ENCODE data around the gene ALDH4A1.
"Not testable (repeated sequence)": the region's sequence is repeated elsewhere in the genome, so short reads cannot be mapped to it uniquely, and the experiment has no call there.

Gene ALDH4A1

DNA sequence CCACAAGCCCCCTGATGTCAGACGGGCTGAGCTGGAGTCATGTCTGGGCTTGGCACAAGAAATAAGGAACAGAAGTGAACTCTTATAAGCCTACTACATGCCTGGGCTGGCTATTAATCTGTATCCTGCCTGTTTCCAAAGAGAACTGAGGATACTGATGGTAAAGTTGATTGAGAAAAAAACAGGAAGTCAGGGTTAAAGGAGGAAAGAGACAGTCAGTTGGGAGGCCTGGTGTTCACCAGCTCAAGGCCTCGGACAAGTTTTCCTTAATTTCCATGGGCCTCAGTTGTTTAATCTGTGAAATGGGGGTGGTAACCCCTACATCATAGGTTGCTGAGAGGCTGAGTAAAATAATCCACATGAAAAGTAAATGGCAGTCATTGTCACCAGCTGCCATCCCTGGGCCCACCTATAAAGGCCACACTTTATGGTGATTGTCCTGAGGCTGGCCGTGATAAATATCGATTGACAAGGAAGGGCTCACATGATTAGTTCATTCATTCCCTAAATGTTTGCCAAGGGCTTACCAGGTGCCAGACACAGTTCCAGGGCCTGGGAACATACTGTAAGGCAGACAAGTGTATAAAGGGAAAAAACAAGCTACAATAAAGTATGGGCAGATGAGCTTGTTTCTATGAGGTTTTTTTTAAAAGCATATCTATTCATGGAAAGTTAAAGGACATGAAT is 2.8 kb downstream of the ALDH4A1 start:
- Mint-ChIP-seq H3K27me3 (no peaks in the 10 kb centered on the region), H3K4me1 (peaks cover 35% of the 10 kb centered on the region), H3K36me3 (no peaks in the 10 kb centered on the region), H3K9me3 (no peaks in the 10 kb centered on the region), H3K27ac (no peak overlapping the region), H3K4me3 (no peak overlapping the region)

DNA sequence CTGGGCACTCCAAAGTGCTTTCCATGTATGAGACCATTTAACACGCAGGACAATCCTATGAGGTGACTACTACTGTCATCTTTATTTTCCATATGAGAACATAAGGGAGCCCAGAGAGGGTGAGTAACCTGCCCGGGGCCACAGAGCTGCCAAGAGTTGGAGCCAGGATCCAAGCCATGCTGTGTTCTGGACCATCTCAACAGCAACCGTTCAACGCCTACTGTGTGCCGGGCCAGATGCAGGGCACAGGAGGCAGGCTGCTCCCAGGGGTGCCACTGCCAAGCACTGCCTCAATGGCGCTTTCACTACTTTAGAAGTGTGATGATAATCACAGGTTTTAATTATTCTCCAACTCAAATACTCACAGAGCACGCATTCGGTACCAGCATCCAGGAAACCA is 3.8 kb downstream of the ALDH4A1 start:
- H3K4me1 Mint-ChIP-seq, result peaks cover 29% of the 10 kb centered on the region

DNA sequence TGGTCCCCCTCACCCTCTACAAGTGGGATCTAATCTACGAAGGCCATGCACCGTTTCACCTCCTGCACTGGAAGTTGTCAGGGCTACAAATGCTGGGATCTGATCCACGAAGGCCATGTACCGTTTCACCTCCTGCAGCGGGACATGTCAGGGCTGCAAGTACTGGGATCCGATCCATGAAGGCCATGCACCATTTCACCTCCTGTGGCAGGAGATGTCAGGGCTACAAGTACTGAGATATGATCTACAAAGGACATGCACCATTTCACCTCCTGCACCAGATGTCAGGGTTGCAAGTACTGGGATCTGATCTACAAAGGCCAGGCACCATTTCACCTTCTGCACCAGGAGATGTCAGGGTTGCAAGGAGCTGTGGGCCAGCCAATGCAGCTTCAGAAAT is 7.0 kb downstream of the ALDH4A1 start:
- Mint-ChIP-seq H3K4me1 (peaks cover 11% of the 10 kb centered on the region), H3K36me3 (no peaks in the 10 kb centered on the region), H3K27me3 (no peaks in the 10 kb centered on the region), H3K9me3 (no peaks in the 10 kb centered on the region), H3K27ac (no peak overlapping the region), H3K4me3 (no peak overlapping the region)

More for the DNA sequence above, 3.8 kb downstream of the ALDH4A1 start:
- no peaks in the 10 kb centered on the region for H3K36me3 Mint-ChIP-seq
- no peaks in the 10 kb centered on the region for H3K27me3 Mint-ChIP-seq
- no peak overlapping the region for H3K4me3 Mint-ChIP-seq
- H3K9me3 Mint-ChIP-seq, result no peaks in the 10 kb centered on the region
- H3K27ac Mint-ChIP-seq, result no peak overlapping the region

DNA sequence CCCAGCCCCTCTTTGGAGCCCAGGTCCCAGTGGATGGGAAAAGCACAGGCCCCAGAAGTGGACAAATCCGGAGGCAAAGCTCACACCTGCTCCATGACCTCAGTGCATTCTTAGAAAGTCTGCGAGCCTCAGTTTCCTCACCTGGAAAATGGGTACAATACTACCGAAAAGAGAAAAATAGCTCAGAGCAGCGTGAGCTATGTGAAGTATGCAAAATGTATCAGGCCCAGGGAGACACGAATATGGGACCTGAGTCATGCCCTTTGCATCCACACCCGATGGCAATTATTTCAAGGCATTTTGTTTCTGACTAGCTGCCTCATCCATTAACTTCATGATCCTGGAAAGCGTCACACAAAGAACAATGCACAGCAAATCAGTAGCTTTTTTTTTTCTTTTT is 9.2 kb downstream of the ALDH4A1 start:
- Mint-ChIP-seq H3K27me3 (no peaks in the 10 kb centered on the region), H3K27ac (no peak overlapping the region), H3K4me3 (no peak overlapping the region), H3K36me3 (no peaks in the 10 kb centered on the region), H3K9me3 (no peaks in the 10 kb centered on the region), H3K4me1 (no peaks in the 10 kb centered on the region)

DNA sequence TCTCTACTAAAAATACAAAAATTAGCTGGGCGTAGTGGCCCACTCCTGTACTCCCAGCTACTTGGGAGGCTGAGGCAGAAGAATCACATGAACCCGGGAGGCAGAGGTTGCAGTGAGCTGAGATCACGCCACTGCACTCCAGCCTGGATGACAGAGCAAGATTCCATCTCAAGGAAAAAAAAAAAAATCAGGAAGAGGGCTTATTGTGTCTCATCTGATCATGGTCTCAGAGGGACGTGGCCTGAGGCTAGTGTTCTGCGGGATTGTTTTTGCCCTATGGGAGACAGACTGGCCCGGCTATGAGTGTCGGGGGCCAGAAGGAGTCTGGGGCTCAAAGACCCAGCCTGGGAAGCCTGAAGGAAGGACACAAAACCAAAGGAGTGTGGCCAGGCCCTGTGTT is 10.5 kb downstream of the ALDH4A1 start:
- H3K9me3 Mint-ChIP-seq, H3K36me3 Mint-ChIP-seq, H3K4me1 Mint-ChIP-seq, H3K27me3 Mint-ChIP-seq, H3K27ac Mint-ChIP-seq, H3K4me3 Mint-ChIP-seq: not testable (repeated sequence)

DNA sequence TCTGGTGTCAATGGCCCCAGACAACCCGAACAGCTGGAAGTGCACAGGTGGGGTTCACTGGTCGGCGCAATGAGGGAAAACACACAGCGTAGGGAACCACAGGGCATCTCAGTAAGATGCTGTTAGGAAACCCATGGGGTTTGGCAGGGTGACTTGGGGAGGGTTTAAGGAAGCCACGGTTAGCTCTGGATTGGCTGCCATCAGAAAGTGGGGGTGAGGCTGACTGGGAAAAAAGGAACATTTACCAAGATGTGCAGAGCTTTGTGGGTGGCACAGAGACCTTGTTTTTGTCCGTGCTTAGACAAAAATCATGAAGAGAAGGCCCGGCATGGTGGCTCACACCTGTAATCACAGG is 11.0 kb downstream of the ALDH4A1 start:
- Mint-ChIP-seq H3K27ac (no peak overlapping the region), H3K27me3 (no peaks in the 10 kb centered on the region), H3K9me3 (no peaks in the 10 kb centered on the region), H3K4me1 (no peaks in the 10 kb centered on the region), H3K36me3 (no peaks in the 10 kb centered on the region), H3K4me3 (no peak overlapping the region)

DNA sequence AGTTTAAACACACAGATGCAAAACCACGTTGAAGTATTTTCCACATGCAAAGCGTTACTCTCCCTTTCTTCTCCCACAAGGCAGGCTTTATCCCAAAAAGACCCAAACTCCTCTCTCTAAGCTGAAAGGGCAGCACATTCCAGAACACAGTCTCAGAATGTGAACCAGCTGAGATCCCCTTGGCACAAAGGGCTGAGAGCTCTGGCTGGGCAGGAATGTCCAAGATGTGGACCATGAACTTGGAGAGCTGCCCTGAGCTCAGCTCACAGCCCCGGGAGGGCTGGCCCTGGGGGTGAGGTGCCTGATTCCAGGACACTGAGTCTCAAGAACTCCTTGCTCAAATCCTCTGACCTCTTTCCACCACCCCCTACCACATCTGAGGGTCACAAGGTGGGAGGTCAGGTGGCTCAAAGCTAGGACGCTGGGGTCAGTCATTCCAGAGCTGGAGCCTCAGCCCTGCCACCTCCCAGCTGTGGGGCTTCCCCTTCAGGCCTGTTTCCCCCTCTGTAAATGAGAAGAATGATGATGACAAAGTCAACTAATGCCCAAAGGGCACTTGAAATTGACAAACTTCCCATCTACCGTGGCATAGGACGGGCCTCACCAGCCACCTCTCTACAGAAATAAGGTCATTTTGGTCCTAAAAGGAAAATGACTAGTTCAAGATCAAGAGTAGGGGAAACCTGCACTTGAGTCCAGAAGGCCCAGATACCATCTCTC is 11.5 kb downstream of the ALDH4A1 start:
- H3K4me3 Mint-ChIP-seq, result no peak overlapping the region
- no peaks in the 10 kb centered on the region for H3K27me3 Mint-ChIP-seq
- no peaks in the 10 kb centered on the region for H3K36me3 Mint-ChIP-seq
- no peaks in the 10 kb centered on the region for H3K4me1 Mint-ChIP-seq
- no peaks in the 10 kb centered on the region for H3K9me3 Mint-ChIP-seq
- no peak overlapping the region for H3K27ac Mint-ChIP-seq

DNA sequence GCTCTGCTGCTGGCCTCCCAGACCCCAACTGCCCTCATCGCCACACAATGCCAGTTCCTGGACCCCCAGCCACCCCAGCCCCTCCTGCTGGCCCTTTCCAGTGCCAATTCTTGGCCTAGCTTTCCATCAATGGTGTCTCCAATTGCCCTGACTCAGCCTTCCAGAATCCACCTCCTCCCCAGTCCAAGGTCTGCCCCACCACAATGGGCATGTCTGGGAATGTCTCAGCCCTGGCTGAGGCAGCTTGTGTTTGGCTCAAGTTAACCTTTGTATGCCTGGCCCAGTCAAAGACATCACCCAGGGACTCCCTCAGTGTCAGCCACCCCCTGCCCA is 16.4 kb downstream of the ALDH4A1 start:
- no peaks in the 10 kb centered on the region for H3K4me1 Mint-ChIP-seq
- H3K27ac Mint-ChIP-seq, result no peak overlapping the region
- H3K4me3 Mint-ChIP-seq, result no peak overlapping the region
- no peaks in the 10 kb centered on the region for H3K27me3 Mint-ChIP-seq
- no peaks in the 10 kb centered on the region for H3K36me3 Mint-ChIP-seq
- no peaks in the 10 kb centered on the region for H3K9me3 Mint-ChIP-seq

DNA sequence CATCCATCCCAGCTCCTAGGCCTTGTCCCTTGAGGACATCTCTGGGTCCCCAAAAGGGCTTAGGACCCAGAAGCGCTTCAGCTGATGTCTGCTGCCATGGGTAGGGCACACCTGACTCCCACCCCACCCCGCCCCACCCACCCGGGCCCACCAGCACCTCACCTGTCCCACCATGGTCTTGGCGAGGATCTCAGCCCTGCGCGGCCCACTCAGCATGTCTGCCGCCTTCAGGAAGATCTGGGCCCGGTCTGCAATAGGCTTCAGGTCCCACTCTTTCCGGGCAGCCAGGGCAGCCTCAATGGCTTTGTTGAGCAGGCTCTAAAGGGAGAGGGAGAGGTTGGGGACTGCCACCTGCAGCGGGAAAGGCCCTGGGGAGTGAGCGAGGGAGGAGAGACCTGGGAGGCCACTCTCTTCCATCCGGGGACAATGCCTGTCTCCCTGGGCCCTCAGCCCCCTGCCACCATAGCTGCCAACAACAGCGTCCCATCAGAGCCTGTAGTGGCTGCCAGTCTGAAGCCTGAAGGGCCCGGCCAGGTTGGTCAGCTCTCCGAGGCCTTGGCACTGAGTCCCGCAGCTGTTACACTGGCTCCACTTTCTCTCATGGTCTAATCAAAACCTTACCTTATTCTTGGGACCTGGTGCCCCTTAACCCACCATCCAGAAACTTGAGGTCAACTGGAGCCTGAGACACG is 16.9 kb downstream of the ALDH4A1 start:
- H3K36me3 Mint-ChIP-seq, result no peaks in the 10 kb centered on the region
- H3K4me1 Mint-ChIP-seq, result no peaks in the 10 kb centered on the region
- H3K9me3 Mint-ChIP-seq, result no peaks in the 10 kb centered on the region
- no peak overlapping the region for H3K27ac Mint-ChIP-seq
- no peaks in the 10 kb centered on the region for H3K27me3 Mint-ChIP-seq
- no peak overlapping the region for H3K4me3 Mint-ChIP-seq

DNA sequence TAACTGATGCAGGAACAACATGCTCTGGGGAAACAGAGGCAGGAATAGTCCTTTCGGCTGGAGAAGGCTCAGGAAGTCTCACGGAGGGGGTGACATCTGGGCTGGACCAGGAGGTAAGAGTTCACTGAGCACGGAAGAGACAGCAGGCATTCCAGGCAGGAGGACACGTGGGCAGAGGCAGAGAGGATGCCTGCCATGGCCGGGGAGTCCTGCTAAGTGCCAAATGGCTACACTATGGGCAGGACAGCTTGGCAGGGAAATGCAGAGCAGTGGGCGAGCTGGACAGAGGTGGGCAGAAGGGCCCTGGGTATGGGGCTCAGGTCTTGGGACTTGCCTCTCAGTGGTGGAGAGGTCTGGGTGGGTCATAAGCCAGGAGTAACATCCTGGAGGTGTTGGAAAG is 17.6 kb downstream of the ALDH4A1 start:
- Mint-ChIP-seq H3K27ac (no peak overlapping the region), H3K4me1 (no peaks in the 10 kb centered on the region), H3K4me3 (no peak overlapping the region), H3K27me3 (no peaks in the 10 kb centered on the region), H3K9me3 (no peaks in the 10 kb centered on the region), H3K36me3 (no peaks in the 10 kb centered on the region)

DNA sequence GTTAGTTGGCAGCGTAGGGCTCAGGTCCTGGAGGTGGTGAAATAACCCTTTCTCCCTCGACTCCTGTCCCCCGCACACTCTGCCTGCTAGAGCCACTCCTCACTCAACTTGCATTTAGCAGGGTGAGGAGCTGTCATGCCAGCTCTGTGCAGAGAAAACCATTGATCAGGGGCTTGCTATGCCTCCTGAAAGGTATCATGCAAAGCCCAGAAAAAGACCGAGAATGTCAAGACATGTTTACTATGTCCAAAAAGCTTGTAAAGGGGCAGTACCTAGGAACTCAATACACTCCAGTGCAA is 18.0 kb downstream of the ALDH4A1 start:
- H3K9me3 Mint-ChIP-seq, result no peaks in the 10 kb centered on the region
- H3K4me1 Mint-ChIP-seq, result no peaks in the 10 kb centered on the region
- no peaks in the 10 kb centered on the region for H3K27me3 Mint-ChIP-seq
- no peak overlapping the region for H3K4me3 Mint-ChIP-seq
- no peaks in the 10 kb centered on the region for H3K36me3 Mint-ChIP-seq
- H3K27ac Mint-ChIP-seq, result no peak overlapping the region

DNA sequence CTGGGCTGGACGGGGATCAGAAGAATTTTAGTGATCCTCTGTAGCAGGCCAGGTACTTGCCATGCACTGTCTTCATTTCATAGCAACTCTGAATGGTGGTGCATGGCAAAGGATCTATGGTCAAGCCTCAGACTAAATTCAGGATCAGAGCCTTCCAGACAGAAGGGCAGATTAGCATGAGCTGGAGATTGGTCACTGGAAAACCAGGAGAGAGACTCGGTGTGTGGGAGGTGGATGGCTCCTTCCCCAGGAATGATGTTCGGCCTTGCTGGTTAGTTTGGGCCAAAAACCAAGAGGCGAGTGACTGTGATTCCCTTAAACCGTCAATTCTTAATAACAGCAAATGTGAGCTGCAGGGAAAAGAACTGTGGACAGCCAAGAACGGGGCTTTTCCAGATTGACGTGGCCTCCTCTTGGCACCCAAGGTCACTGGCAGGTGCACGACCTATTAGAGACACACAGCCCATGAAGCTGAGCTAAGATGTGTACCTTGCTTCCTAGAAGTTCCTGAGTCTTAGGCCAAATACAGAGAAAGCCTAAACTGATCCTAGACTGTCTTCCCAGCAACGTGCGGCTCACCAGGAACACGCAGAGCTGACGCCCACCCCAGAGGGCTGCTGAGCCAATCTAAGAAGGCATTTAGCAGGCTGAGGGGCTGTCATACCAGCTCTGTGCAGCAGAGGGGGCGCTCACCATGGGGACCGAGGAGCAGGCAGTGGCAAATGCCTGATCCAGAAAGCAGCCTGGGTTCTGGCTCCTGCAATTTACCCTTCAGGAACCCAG is 18.5 kb downstream of the ALDH4A1 start:
- Mint-ChIP-seq H3K27ac (no peak overlapping the region), H3K27me3 (no peaks in the 10 kb centered on the region), H3K9me3 (no peaks in the 10 kb centered on the region), H3K4me3 (no peak overlapping the region), H3K4me1 (no peaks in the 10 kb centered on the region), H3K36me3 (no peaks in the 10 kb centered on the region)

DNA sequence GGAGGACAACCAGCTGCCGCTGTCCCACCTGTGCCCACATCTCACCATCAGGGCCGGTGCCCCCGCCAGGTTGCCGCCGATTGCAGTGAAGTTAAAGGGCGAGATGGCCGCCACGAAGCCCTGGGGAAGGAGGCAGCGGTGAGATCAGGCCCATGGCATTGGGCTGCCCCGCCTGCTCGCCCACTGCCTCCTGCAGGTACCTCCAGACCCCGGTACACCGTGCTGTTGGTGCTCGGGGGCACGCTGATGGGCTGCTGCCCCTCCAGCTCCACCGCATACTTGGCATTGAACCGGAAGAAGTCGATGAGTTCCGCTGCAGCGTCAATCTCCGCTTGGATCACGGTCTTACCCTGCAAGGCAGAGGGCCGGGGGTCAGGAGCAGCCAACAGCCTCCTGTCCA is 19.3 kb downstream of the ALDH4A1 start:
- H3K4me1 Mint-ChIP-seq, result no peaks in the 10 kb centered on the region
- no peaks in the 10 kb centered on the region for H3K9me3 Mint-ChIP-seq
- H3K27me3 Mint-ChIP-seq, result no peaks in the 10 kb centered on the region
- H3K36me3 Mint-ChIP-seq, result no peaks in the 10 kb centered on the region
- no peak overlapping the region for H3K27ac Mint-ChIP-seq
- no peak overlapping the region for H3K4me3 Mint-ChIP-seq

DNA sequence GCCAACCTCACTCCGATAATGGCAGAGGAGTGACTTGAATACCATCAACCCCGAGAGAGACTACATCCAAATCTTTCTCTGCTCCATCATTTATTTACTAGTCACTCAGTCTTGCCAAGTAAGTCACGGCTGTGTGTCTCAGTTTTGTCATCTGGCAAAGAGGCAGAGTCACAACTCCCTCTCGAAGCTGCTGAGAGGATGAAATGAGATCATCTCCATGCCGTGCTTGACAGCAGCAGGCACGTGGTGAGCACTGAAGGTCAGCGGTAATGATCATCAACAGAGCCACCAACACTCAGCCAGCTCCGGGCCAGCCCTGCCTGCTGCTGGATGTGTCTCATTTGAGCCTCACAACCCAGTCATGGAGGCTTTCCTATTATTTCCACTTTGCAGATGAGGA is 19.9 kb downstream of the ALDH4A1 start:
- Mint-ChIP-seq H3K9me3 (no peaks in the 10 kb centered on the region), H3K36me3 (no peaks in the 10 kb centered on the region), H3K4me1 (no peaks in the 10 kb centered on the region), H3K4me3 (no peak overlapping the region), H3K27ac (no peak overlapping the region), H3K27me3 (no peaks in the 10 kb centered on the region)

DNA sequence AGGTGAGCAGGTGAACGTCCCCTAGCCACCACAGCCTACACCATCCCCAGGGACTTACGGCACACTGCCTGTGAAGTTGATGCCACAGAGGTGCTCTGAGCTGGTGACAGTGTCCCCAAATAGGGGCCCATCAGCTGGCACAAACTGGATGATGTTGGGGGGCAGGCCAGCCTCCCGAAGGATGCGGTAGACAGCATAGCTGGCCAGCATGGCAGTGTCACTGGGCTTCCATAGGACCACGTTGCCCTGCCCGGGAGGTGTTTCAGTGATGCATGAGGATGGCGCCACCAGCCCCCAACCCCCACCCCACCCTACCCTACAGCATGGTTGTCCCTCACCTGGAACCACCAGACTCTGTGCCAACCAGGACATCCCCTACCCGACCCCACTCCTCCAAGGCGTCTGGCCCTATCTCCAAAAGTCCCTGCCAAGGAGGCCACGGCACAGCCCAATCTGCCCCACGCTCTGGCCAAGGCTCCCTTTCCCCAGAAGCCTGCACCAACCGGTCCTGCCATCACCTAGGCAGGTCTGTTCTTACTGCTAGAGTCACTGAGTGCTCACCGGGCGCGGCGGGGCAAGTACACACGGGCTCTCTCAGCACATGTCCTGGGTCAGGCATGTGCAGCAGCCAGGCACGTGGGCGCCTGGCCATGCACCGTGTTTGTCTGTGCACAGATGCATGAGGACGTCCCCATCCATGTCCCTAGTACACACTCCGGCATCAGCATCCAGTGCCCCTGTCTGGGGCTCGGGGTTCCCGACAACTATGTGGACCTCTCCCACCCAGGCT is 20.5 kb downstream of the ALDH4A1 start:
- Mint-ChIP-seq H3K27me3 (no peaks in the 10 kb centered on the region), H3K27ac (no peak overlapping the region), H3K4me1 (no peaks in the 10 kb centered on the region), H3K36me3 (no peaks in the 10 kb centered on the region), H3K9me3 (no peaks in the 10 kb centered on the region), H3K4me3 (no peak overlapping the region)

Data from activated naive CD4-positive, alpha-beta T cell treated with anti-CD3 and anti-CD28 coated beads, Interleukin-2, amount 50 U/mL, for 24 hours (primary cell).